ENCODE results near the gene SIM2.

Gene SIM2

DNA sequence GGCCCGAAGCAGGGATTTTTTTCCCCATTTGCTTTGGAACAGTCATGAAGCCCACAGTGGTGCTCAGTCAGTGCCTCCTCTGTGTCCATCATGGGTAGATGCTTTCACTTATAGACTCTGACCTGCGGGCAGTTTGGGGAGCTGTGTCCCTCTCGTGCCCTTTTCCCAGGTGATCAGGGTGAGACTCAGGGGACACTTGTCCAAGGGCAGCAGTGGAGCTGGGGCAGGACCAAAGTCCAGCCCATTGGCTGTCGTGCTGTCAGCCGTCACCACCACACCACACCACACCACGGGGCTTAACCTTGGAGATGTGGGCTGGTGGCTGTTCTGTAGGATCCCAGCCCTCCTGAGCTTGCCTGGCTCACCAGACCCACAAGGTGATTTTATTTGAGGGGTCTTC, 34.9 kb downstream of the SIM2 start:
- Histone ChIP-seq H3K36me3 (ENCODE audit: insufficient read depth) (no peaks in the 10 kb centered on the region), H3K4me2 (no peak overlapping the region), H3K79me2 (ENCODE audit: insufficient read depth, low read depth) (no peaks in the 10 kb centered on the region), H3K4me3 (IDR thresholded peaks at IDR 0.05; ENCODE audit: insufficient read depth, low read depth, low read length) (no peak overlapping the region), H3K9ac (no peak overlapping the region), H3K4me1 (ENCODE audit: low read depth, poor library complexity, severe bottlenecking) (no peaks in the 10 kb centered on the region), H2AFZ (ENCODE audit: low read depth) (no peak overlapping the region), H3K27me3 (ENCODE audit: insufficient read depth, low read depth) (no peaks in the 10 kb centered on the region), H3K27ac (no peak overlapping the region), H4K20me1 (ENCODE audit: insufficient read depth) (no peaks in the 10 kb centered on the region)
- TF ChIP-seq, protein P1, sequence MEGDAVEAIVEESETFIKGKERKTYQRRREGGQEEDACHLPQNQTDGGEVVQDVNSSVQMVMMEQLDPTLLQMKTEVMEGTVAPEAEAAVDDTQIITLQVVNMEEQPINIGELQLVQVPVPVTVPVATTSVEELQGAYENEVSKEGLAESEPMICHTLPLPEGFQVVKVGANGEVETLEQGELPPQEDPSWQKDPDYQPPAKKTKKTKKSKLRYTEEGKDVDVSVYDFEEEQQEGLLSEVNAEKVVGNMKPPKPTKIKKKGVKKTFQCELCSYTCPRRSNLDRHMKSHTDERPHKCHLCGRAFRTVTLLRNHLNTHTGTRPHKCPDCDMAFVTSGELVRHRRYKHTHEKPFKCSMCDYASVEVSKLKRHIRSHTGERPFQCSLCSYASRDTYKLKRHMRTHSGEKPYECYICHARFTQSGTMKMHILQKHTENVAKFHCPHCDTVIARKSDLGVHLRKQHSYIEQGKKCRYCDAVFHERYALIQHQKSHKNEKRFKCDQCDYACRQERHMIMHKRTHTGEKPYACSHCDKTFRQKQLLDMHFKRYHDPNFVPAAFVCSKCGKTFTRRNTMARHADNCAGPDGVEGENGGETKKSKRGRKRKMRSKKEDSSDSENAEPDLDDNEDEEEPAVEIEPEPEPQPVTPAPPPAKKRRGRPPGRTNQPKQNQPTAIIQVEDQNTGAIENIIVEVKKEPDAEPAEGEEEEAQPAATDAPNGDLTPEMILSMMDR (conservative IDR thresholded peaks at IDR 0.05; ENCODE audit: low read depth, low read length): no peak

DNA sequence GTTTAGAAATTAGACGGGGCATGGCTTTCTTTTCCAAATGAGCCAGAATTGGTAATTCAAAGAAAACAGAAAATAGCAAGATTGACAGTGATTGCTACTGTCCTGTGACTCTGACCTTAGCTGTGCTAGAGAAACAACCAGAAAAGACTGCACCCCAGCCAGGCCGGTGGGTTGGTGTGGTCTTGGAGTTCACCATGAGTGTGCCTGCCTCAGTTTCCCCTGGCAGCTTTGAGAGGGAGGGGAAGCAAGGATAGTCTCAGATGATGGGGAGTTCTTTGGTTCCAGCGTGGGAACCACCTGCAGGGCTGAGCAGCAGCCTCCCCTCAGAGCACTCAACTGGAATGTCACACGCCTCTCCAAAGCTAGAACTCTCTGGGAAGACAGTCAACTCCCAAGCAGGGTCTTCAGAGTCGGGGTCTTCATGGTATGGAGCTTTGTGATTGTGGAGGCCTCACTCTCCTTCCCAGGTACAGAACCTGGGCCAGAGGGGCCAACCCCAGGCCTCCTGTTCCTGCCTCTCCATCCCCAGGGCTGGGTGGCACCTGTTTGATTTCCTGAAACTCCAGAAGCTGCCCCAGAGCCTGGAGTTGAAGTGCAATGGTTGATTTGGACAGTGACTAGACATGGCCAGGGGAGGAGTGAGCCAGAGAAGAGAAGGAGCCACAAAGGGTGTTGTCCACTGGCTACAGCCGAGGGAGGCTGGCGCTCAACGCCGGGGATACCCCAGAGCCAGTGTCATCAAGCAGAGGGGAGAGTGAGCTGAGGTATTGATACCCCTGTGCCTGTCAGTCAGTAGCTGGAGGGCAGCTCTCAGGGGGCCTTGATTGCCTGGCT, 35.7 kb downstream of the SIM2 start:
- no peaks in the 10 kb centered on the region for H4K20me1 ChIP-seq (ENCODE audit: insufficient read depth)
- no peaks in the 10 kb centered on the region for H3K27me3 ChIP-seq (ENCODE audit: insufficient read depth, low read depth)
- no peak overlapping the region for H3K27ac ChIP-seq
- H3K9ac ChIP-seq: no peak overlapping the region
- H3K36me3 ChIP-seq (ENCODE audit: insufficient read depth): no peaks in the 10 kb centered on the region
- no peaks in the 10 kb centered on the region for H3K4me1 ChIP-seq (ENCODE audit: low read depth, poor library complexity, severe bottlenecking)
- no peak overlapping the region for H3K4me2 ChIP-seq
- no peaks in the 10 kb centered on the region for H3K79me2 ChIP-seq (ENCODE audit: insufficient read depth, low read depth)
- H3K4me3 ChIP-seq (IDR thresholded peaks at IDR 0.05; ENCODE audit: insufficient read depth, low read depth, low read length): no peak overlapping the region
- H2AFZ ChIP-seq (ENCODE audit: low read depth): no peak overlapping the region
- TF ChIP-seq, protein P1 (conservative IDR thresholded peaks at IDR 0.05; ENCODE audit: low read depth, low read length): no peak

DNA sequence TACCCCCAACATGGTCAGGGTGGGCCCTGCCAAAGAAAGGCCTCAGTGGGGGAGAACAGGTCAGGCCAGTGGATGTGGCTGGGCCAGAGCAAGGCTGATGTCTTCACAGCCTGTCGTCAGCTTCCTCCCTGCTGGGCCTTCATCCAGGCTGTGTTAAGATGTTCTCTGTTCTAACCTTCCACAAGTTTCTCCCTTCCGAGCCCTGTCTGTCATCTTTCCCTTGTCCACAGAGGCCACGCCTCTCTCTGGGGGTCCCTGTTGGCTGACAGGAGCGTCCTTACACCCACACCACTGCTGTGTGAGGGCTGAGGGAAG, 36.2 kb downstream of the SIM2 start:
- Histone ChIP-seq H3K4me3 (IDR thresholded peaks at IDR 0.05; ENCODE audit: insufficient read depth, low read depth, low read length) (no peak overlapping the region), H3K27me3 (ENCODE audit: insufficient read depth, low read depth) (no peaks in the 10 kb centered on the region), H2AFZ (ENCODE audit: low read depth) (no peak overlapping the region), H3K36me3 (ENCODE audit: insufficient read depth) (no peaks in the 10 kb centered on the region), H4K20me1 (ENCODE audit: insufficient read depth) (no peaks in the 10 kb centered on the region), H3K4me2 (no peak overlapping the region), H3K9ac (no peak overlapping the region), H3K27ac (no peak overlapping the region), H3K4me1 (ENCODE audit: low read depth, poor library complexity, severe bottlenecking) (no peaks in the 10 kb centered on the region), H3K79me2 (ENCODE audit: insufficient read depth, low read depth) (no peaks in the 10 kb centered on the region)
- TF ChIP-seq, protein P1 (conservative IDR thresholded peaks at IDR 0.05; ENCODE audit: low read depth, low read length): no peak

DNA sequence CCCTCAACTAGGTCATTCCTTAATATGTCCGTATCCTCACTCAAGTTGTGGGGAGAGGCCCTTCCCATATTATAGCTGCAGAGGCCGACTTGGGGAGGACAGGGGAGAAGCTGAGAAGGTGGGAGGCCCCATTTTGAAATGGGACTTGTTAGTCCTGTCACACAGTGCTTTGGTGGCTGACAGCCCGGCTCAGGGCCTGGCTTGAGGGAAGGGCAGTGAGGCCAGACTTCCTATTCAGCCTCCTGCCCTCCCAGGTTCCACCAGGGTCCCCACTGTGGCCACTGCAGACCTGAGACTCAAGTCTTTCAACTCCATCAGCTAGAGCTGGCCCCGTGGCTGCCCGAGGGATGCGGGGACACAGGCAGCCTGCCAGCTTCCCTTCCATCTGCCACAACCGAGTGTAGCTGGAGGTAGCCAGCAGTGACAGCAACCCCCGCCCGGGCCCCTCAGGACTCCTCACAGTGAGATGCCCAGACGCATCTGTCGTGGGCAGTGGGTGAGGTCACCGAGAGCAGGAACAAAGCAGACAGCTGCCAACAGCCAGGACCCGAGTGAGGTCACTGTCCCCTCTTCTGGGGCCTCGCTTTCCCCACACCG, 36.9 kb downstream of the SIM2 start:
- Histone ChIP-seq H3K9ac (no peak overlapping the region), H3K36me3 (ENCODE audit: insufficient read depth) (no peaks in the 10 kb centered on the region), H3K27ac (no peak overlapping the region), H3K4me1 (ENCODE audit: low read depth, poor library complexity, severe bottlenecking) (no peaks in the 10 kb centered on the region), H3K79me2 (ENCODE audit: insufficient read depth, low read depth) (no peaks in the 10 kb centered on the region), H3K27me3 (ENCODE audit: insufficient read depth, low read depth) (no peaks in the 10 kb centered on the region), H4K20me1 (ENCODE audit: insufficient read depth) (no peaks in the 10 kb centered on the region), H2AFZ (ENCODE audit: low read depth) (no peak overlapping the region), H3K4me3 (IDR thresholded peaks at IDR 0.05; ENCODE audit: insufficient read depth, low read depth, low read length) (no peak overlapping the region), H3K4me2 (no peak overlapping the region)
- TF ChIP-seq, protein P1 (conservative IDR thresholded peaks at IDR 0.05; ENCODE audit: low read depth, low read length): no peak

All from KMS-11 (cell line).